Activated naive CD8-positive, alpha-beta T cell treated with anti-CD3 and anti-CD28 coated beads, Interleukin-2, amount 50 U/mL, for 24 hours (primary cell): Measurements from ENCODE around the gene KIF3A.
A peak's percentile ranks its signal among the peaks of the same experiment; 100 is the strongest.

Experiments used
- ATAC-seq: fragments of 150-1000 bp; cut with Tn5 transposase; one replicate; pipeline ENCODE4 v1.10.0; 2021
- DNase-seq: peaks from one replicate; pipeline ENCODE4 v3.0.0; 2021
- H3K27ac Mint-ChIP-seq: one replicate; pipeline ENCODE4 v1.8.0; 2021; ENCODE audit warnings: mild to moderate bottlenecking, mixed read lengths
- H3K27me3 Mint-ChIP-seq: one replicate; pipeline ENCODE4 v1.8.0; 2021; ENCODE audit warnings: mixed read lengths
- H3K36me3 Mint-ChIP-seq: one replicate; pipeline ENCODE4 v1.8.0; 2021; ENCODE audit warnings: low read depth, mixed read lengths
- H3K4me1 Mint-ChIP-seq: one replicate; pipeline ENCODE4 v1.8.0; 2021; ENCODE audit warnings: mixed read lengths
- H3K4me3 Mint-ChIP-seq: one replicate; pipeline ENCODE4 v1.8.0; 2021; ENCODE audit warnings: mild to moderate bottlenecking, moderate library complexity, mixed read lengths
- H3K9me3 Mint-ChIP-seq: one replicate; pipeline ENCODE4 v1.8.0; 2021; ENCODE audit warnings: mixed read lengths

Gene KIF3A

GRCh38 chr5:132751971-132752580, 14.7 kb upstream of the KIF3A start:
- ATAC-seq: no peak
- H3K4me1 Mint-ChIP-seq: peaks cover 31% of the 10 kb centered on the region

GRCh38 chr5:132751444-132751843, 14.1 kb upstream of the KIF3A start:
- DNase-seq (no peak), ATAC-seq (peak; percentile 20)
- H3K36me3 Mint-ChIP-seq: no peaks in the 10 kb centered on the region
- peaks cover 34% of the 10 kb centered on the region for H3K4me1 Mint-ChIP-seq
- no peaks in the 10 kb centered on the region for H3K9me3 Mint-ChIP-seq
- H3K27me3 Mint-ChIP-seq: peaks cover 5% of the 10 kb centered on the region
- H3K4me3 Mint-ChIP-seq: no peak overlapping the region
- peak overlapping the region; percentile 29 for H3K27ac Mint-ChIP-seq

More at GRCh38 chr5:132751971-132752580, 14.7 kb upstream of the KIF3A start:
- Mint-ChIP-seq H3K27me3 (peaks cover 5% of the 10 kb centered on the region), H3K4me3 (no peak overlapping the region), H3K9me3 (no peaks in the 10 kb centered on the region), H3K27ac (peak overlapping the region; percentile 49), H3K36me3 (no peaks in the 10 kb centered on the region)
- no peak for DNase-seq

- Mint-ChIP-seq H3K36me3 (no peaks in the 10 kb centered on the region), H3K4me1 (peaks cover 36% of the 10 kb centered on the region), H3K9me3 (no peaks in the 10 kb centered on the region), H3K27ac (peak overlapping the region; percentile 13), H3K27me3 (peaks cover 12% of the 10 kb centered on the region), H3K4me3 (no peak overlapping the region)
- ATAC-seq (no peak), DNase-seq (no peak)
Observed at GRCh38 chr5:132750471-132751230, 13.3 kb upstream of the KIF3A start.

- peaks cover 18% of the 10 kb centered on the region for H3K27me3 Mint-ChIP-seq
- H3K9me3 Mint-ChIP-seq: no peaks in the 10 kb centered on the region
- ATAC-seq (no peak), DNase-seq (no peak)
- H3K36me3 Mint-ChIP-seq: no peaks in the 10 kb centered on the region
- H3K4me1 Mint-ChIP-seq: peaks cover 31% of the 10 kb centered on the region
- no peak overlapping the region for H3K27ac Mint-ChIP-seq
- no peak overlapping the region for H3K4me3 Mint-ChIP-seq
Observed at GRCh38 chr5:132749506-132749905, 12.2 kb upstream of the KIF3A start.

GRCh38 chr5:132748522-132749000, 11.2 kb upstream of the KIF3A start:
- no peaks in the 10 kb centered on the region for H3K36me3 Mint-ChIP-seq
- peak overlapping the region; percentile 24 for H3K4me3 Mint-ChIP-seq
- H3K9me3 Mint-ChIP-seq: no peaks in the 10 kb centered on the region
- H3K27ac Mint-ChIP-seq: no peak overlapping the region
- DNase-seq (no peak), ATAC-seq (no peak)
- peaks cover 30% of the 10 kb centered on the region for H3K4me1 Mint-ChIP-seq
- peaks cover 19% of the 10 kb centered on the region for H3K27me3 Mint-ChIP-seq

GRCh38 chr5:132747616-132748440, 10.5 kb upstream of the KIF3A start:
- Mint-ChIP-seq H3K9me3 (no peaks in the 10 kb centered on the region), H3K4me3 (peak overlapping the region; percentile 24), H3K27me3 (peaks cover 22% of the 10 kb centered on the region), H3K27ac (no peak overlapping the region), H3K36me3 (no peaks in the 10 kb centered on the region), H3K4me1 (peaks cover 27% of the 10 kb centered on the region)
- peak; percentile 31 for DNase-seq
- ATAC-seq: peak; percentile 18

GRCh38 chr5:132746954-132747615, 9.7 kb upstream of the KIF3A start, which contains the start of gene CCNI2:
Gene CCNI2 (plus strand): TSS chr5:132747426. CDS start chr5:132747496, 70 bp downstream.
- Mint-ChIP-seq H3K4me3 (peak within 1 kb of the TSS; percentile 71), H3K27ac (peak within 1 kb of the TSS; percentile 49), H3K36me3 (no peaks in the 10 kb centered on the region), H3K4me1 (peaks cover 25% of the 10 kb centered on the region), H3K27me3 (peaks cover 24% of the 10 kb centered on the region), H3K9me3 (no peaks in the 10 kb centered on the region)
- DNase-seq (peak; percentile 55), ATAC-seq (peak; percentile 79)

GRCh38 chr5:132746592-132746953, 9.2 kb upstream of the KIF3A start:
- ATAC-seq (no peak), DNase-seq (no peak)
- peak overlapping the region; percentile 49 for H3K27ac Mint-ChIP-seq
- peak overlapping the region; percentile 71 for H3K4me3 Mint-ChIP-seq
- H3K36me3 Mint-ChIP-seq: no peaks in the 10 kb centered on the region
- H3K9me3 Mint-ChIP-seq: no peaks in the 10 kb centered on the region
- H3K4me1 Mint-ChIP-seq: peaks cover 21% of the 10 kb centered on the region
- H3K27me3 Mint-ChIP-seq: peaks cover 29% of the 10 kb centered on the region

GRCh38 chr5:132744659-132745058, 7.3 kb upstream of the KIF3A start:
- Mint-ChIP-seq H3K9me3 (no peaks in the 10 kb centered on the region), H3K36me3 (no peaks in the 10 kb centered on the region), H3K4me1 (peaks cover 8% of the 10 kb centered on the region), H3K4me3 (no peak overlapping the region), H3K27ac (no peak overlapping the region), H3K27me3 (peaks cover 29% of the 10 kb centered on the region)
- DNase-seq (no peak), ATAC-seq (no peak)

GRCh38 chr5:132742626-132743025, 5.3 kb upstream of the KIF3A start:
- Mint-ChIP-seq H3K4me3 (no peak overlapping the region), H3K4me1 (peaks cover 13% of the 10 kb centered on the region), H3K36me3 (no peaks in the 10 kb centered on the region), H3K27ac (no peak overlapping the region), H3K9me3 (no peaks in the 10 kb centered on the region), H3K27me3 (peaks cover 24% of the 10 kb centered on the region)
- ATAC-seq: no peak
- DNase-seq: no peak

- H3K27ac Mint-ChIP-seq: no peak overlapping the region
- no peak for DNase-seq
- H3K27me3 Mint-ChIP-seq: peaks cover 24% of the 10 kb centered on the region
- H3K9me3 Mint-ChIP-seq: no peaks in the 10 kb centered on the region
- H3K4me1 Mint-ChIP-seq: peaks cover 16% of the 10 kb centered on the region
- no peak for ATAC-seq
- H3K36me3 Mint-ChIP-seq: no peaks in the 10 kb centered on the region
- H3K4me3 Mint-ChIP-seq: no peak overlapping the region
Observed at GRCh38 chr5:132742158-132742557, 4.8 kb upstream of the KIF3A start.

GRCh38 chr5:132739232-132739631, 1.9 kb upstream of the KIF3A start:
- no peak overlapping the region for H3K27ac Mint-ChIP-seq
- no peak overlapping the region for H3K4me3 Mint-ChIP-seq
- H3K9me3 Mint-ChIP-seq: no peaks in the 10 kb centered on the region

GRCh38 chr5:132737982-132738681, 786 bp upstream of the KIF3A start:
- Mint-ChIP-seq H3K27ac (peak overlapping the region; percentile 91), H3K36me3 (no peaks in the 10 kb centered on the region), H3K4me3 (peak overlapping the region; percentile 83), H3K4me1 (peaks cover 28% of the 10 kb centered on the region), H3K9me3 (no peaks in the 10 kb centered on the region), H3K27me3 (peaks cover 9% of the 10 kb centered on the region)
- DNase-seq (no peak), ATAC-seq (no peak)

More at GRCh38 chr5:132739232-132739631, 1.9 kb upstream of the KIF3A start:
- Mint-ChIP-seq H3K4me1 (peaks cover 28% of the 10 kb centered on the region), H3K36me3 (no peaks in the 10 kb centered on the region), H3K27me3 (peaks cover 10% of the 10 kb centered on the region)
- ATAC-seq (no peak), DNase-seq (no peak)
